ENCODE results near the gene CNOT6L.

CNOT6L gene

GRCh38 chr4:77699731-77700210 is 119.4 kb downstream of the CNOT6L start:
- H3K4me1 ChIP-seq, result peaks cover 0 to 16% (median 0%) of the 10 kb centered on the region in 4 donors
- DNase-seq, result no peak
- H3K9me3 ChIP-seq, result no peaks in the 10 kb centered on the region
- no peak overlapping the region for H3K4me3 ChIP-seq
- TF ChIP-seq CTCF (IDR thresholded peaks at IDR 0.05), result no peak
- intact Hi-C loops (cut with DNase I; ENCODE audit: low total_unique reads), result no loop called here
- H3K27ac ChIP-seq, result no peak overlapping the region
- no peaks in the 10 kb centered on the region for H3K36me3 ChIP-seq
- no peaks in the 10 kb centered on the region for H3K27me3 ChIP-seq

GRCh38 chr4:77697860-77698590 is 121.1 kb downstream of the CNOT6L start:
- Histone ChIP-seq H3K27ac (peak overlapping the region; percentile 13 to 31), H3K9me3 (no peaks in the 10 kb centered on the region), H3K4me3 (no peak overlapping the region), H3K27me3 (no peaks in the 10 kb centered on the region), H3K4me1 (peaks cover 0 to 16% (median 0%) of the 10 kb centered on the region in 4 donors), H3K36me3 (no peaks in the 10 kb centered on the region)
- no peak for DNase-seq
- intact Hi-C loops (cut with DNase I; ENCODE audit: low total_unique reads), result no loop called here
- TF ChIP-seq CTCF (IDR thresholded peaks at IDR 0.05), result peak in 1 of 2 experiments; percentile 25

GRCh38 chr4:77695774-77696173 is 123.4 kb downstream of the CNOT6L start:
- no peaks in the 10 kb centered on the region for H3K36me3 ChIP-seq
- no peak overlapping the region for H3K27ac ChIP-seq
- no peak overlapping the region for H3K4me3 ChIP-seq
- H3K4me1 ChIP-seq, result peaks cover 0 to 16% (median 0%) of the 10 kb centered on the region in 4 donors
- no peaks in the 10 kb centered on the region for H3K27me3 ChIP-seq
- no peaks in the 10 kb centered on the region for H3K9me3 ChIP-seq
- intact Hi-C loops (cut with DNase I; ENCODE audit: low total_unique reads), result no loop called here
- no peak for TF ChIP-seq CTCF (IDR thresholded peaks at IDR 0.05)
- DNase-seq, result no peak

GRCh38 chr4:77692847-77693432 is 126.2 kb downstream of the CNOT6L start:
- TF ChIP-seq CTCF (IDR thresholded peaks at IDR 0.05), result no peak
- intact Hi-C loops (cut with DNase I; ENCODE audit: low total_unique reads), result no loop called here
- no peak overlapping the region for H3K4me3 ChIP-seq
- no peaks in the 10 kb centered on the region for H3K27me3 ChIP-seq
- no peaks in the 10 kb centered on the region for H3K36me3 ChIP-seq
- DNase-seq, result no peak
- peaks cover 0 to 3% (median 0%) of the 10 kb centered on the region in 4 donors for H3K4me1 ChIP-seq
- no peak overlapping the region for H3K27ac ChIP-seq
- no peaks in the 10 kb centered on the region for H3K9me3 ChIP-seq

GRCh38 chr4:77681792-77682191 is 137.4 kb downstream of the CNOT6L start:
- Histone ChIP-seq H3K27ac (no peak overlapping the region), H3K4me3 (no peak overlapping the region), H3K9me3 (no peaks in the 10 kb centered on the region), H3K4me1 (no peaks in the 10 kb centered on the region), H3K27me3 (no peaks in the 10 kb centered on the region), H3K36me3 (no peaks in the 10 kb centered on the region)
- intact Hi-C loops (cut with DNase I; ENCODE audit: low total_unique reads), result no loop called here
- TF ChIP-seq CTCF (IDR thresholded peaks at IDR 0.05), result no peak
- no peak for DNase-seq

All from tibial artery (tissue), 4 donors.